IMR-90 (cell line): Measurements from ENCODE around the gene MAK. TPM values are rescaled to one million over a fixed set of nuclear protein-coding genes. Genes with fewer than 3 reads are reported as not detected.

Experiments used
- ATAC-seq: fragments of 200-7000 bp; cut with Tn5 transposase; 2 replicates; pipeline ENCODE4 v1.9.1; 2020; ENCODE audit warnings: low read depth, mild to moderate bottlenecking, moderate library complexity
- BruUV-seq: library from RNA; stranded (reverse); fragments of 400-500 nt; replicated peaks from 2 replicates; lab custom pipeline; 2021; lab: Mats Ljungman, UMichigan
- CTCF ChIA-PET: fragments of 300-600 bp; formaldehyde crosslinking; extraction: SDS; loops from one replicate; lab custom pipeline; 2021; ENCODE audit warnings: antibody characterized with exemption; lab: Yijun Ruan, JAX
- POLR2A ChIA-PET: fragments of 300-600 bp; sonication (Branson Sonifier 250); formaldehyde crosslinking; loops from one replicate; lab custom pipeline; 2022; ENCODE audit warnings: antibody characterized with exemption; ENCODE audit not compliant: unreplicated experiment; lab: Charles Lee
- DNase-seq: peaks from one replicate; pipeline ENCODE4 v3.0.0; 2013
- H2AFZ ChIP-seq: replicated peaks from 2 replicates; pipeline ENCODE3; 2013; ENCODE audit warnings: low read length, mild to moderate bottlenecking; ENCODE audit not compliant: poor library complexity
- H2AK5ac ChIP-seq: 2 replicates; pipeline ENCODE4 v1.6.1; 2013; ENCODE audit warnings: low read depth, low read length, inconsistent platforms
- H2AK9ac ChIP-seq: replicated peaks from 2 replicates; pipeline ENCODE3; 2013; ENCODE audit warnings: mild to moderate bottlenecking, low read depth, low read length, moderate library complexity; ENCODE audit not compliant: poor library complexity
- H2BK120ac ChIP-seq: 2 replicates; pipeline ENCODE4 v1.6.1; 2013; ENCODE audit warnings: low read depth, low read length, inconsistent platforms
- H2BK15ac ChIP-seq: 3 replicates; pipeline ENCODE4 v1.6.1; 2013; ENCODE audit warnings: low read depth, low read length, inconsistent platforms
- H2BK20ac ChIP-seq: 2 replicates; pipeline ENCODE4 v1.6.1; 2013; ENCODE audit warnings: low read depth, mild to moderate bottlenecking, inconsistent platforms, low read length, moderate library complexity
- H2BK5ac ChIP-seq: 2 replicates; pipeline ENCODE4 v1.6.1; 2013; ENCODE audit warnings: mild to moderate bottlenecking, low read depth, low read length, inconsistent platforms; ENCODE audit not compliant: poor library complexity, severe bottlenecking
- H3K14ac ChIP-seq: replicated peaks from 2 replicates; pipeline ENCODE4 v1.6.1; 2013; ENCODE audit warnings: low read depth, low read length, inconsistent platforms
- H3K18ac ChIP-seq: 2 replicates; pipeline ENCODE4 v1.6.1; 2013; ENCODE audit warnings: low read depth, low read length, control low read depth
- H3K23ac ChIP-seq: 2 replicates; pipeline ENCODE4 v1.6.1; 2013; ENCODE audit warnings: low read depth, low read length, inconsistent platforms
- H3K27ac ChIP-seq: 2 replicates; pipeline ENCODE4 v1.5.1; 2013; ENCODE audit warnings: mild to moderate bottlenecking, control low read depth, low read length; ENCODE audit not compliant: insufficient read depth
- H3K27me3 ChIP-seq: 2 replicates; pipeline ENCODE4 v1.6.1; 2013; ENCODE audit warnings: low read length; ENCODE audit not compliant: control insufficient read depth, insufficient read depth
- H3K36me3 ChIP-seq: 2 replicates; pipeline ENCODE4 v1.6.1; 2013; ENCODE audit warnings: low read length, mixed read lengths; ENCODE audit not compliant: control insufficient read depth, insufficient read depth
- H3K4ac ChIP-seq: 2 replicates; pipeline ENCODE4 v1.6.1; 2013; ENCODE audit warnings: low read depth, low read length, inconsistent platforms
- H3K4me1 ChIP-seq: 2 replicates; pipeline ENCODE4 v1.6.1; 2013; ENCODE audit warnings: low read length, mixed read lengths; ENCODE audit not compliant: control insufficient read depth, insufficient read depth
- H3K4me2 ChIP-seq: 2 replicates; pipeline ENCODE4 v1.6.1; 2013; ENCODE audit warnings: low read depth, mild to moderate bottlenecking, control low read depth, low read length, moderate library complexity
- H3K4me3 ChIP-seq: 2 replicates; pipeline ENCODE4 v1.5.1; 2013; ENCODE audit warnings: low read depth, mild to moderate bottlenecking, control low read depth, low read length, moderate library complexity; ENCODE audit not compliant: insufficient read depth
- H3K56ac ChIP-seq: 2 replicates; pipeline ENCODE4 v1.6.1; 2013; ENCODE audit warnings: low read length, inconsistent platforms; ENCODE audit not compliant: insufficient read depth; ENCODE audit errors: extremely low read depth
- H3K79me1 ChIP-seq, 2 experiments: 2 replicates each; pipeline ENCODE4 v1.6.1; 2013; ENCODE audit warnings: low read length in 2 of 2, inconsistent platforms in 1 of 2, low read depth in 1 of 2
- H3K9ac ChIP-seq: 2 replicates; pipeline ENCODE4 v1.6.1; 2013; ENCODE audit warnings: low read depth, low read length, control low read depth
- H3K9me1 ChIP-seq: 2 replicates; pipeline ENCODE4 v1.6.1; 2013; ENCODE audit warnings: low read length, inconsistent platforms; ENCODE audit not compliant: insufficient read depth
- H3K9me3 ChIP-seq: 2 replicates; pipeline ENCODE4 v1.6.1; 2013; ENCODE audit warnings: low read length; ENCODE audit not compliant: control insufficient read depth, insufficient read depth
- H4K20me1 ChIP-seq: 2 replicates; pipeline ENCODE4 v1.6.1; 2013; ENCODE audit warnings: low read length, inconsistent platforms; ENCODE audit not compliant: insufficient read depth
- H4K5ac ChIP-seq: 2 replicates; pipeline ENCODE4 v1.6.1; 2013; ENCODE audit warnings: mild to moderate bottlenecking, low read depth, low read length, control low read depth
- H4K8ac ChIP-seq, 2 experiments: 2 replicates each; pipeline ENCODE4 v1.6.1; 2013; ENCODE audit warnings: low read depth in 2 of 2, low read length in 2 of 2, control low read depth in 1 of 2, inconsistent platforms in 1 of 2
- H4K91ac ChIP-seq: 2 replicates; pipeline ENCODE4 v1.6.1; 2013; ENCODE audit warnings: low read depth, low read length, inconsistent platforms; ENCODE audit not compliant: insufficient read depth
- BHLHE40 ChIP-seq: fragments of 150-350 bp; IDR thresholded peaks from 2 replicates; pipeline ENCODE4 v1.6.1; 2016; ENCODE audit warnings: mild to moderate bottlenecking, low read depth, low read length
- MXI1 ChIP-seq: IDR thresholded peaks from 2 replicates; pipeline ENCODE4 v1.6.1; 2012; ENCODE audit warnings: low read depth, mild to moderate bottlenecking, low read length, moderate library complexity, borderline replicate concordance
- RFX5 ChIP-seq: IDR thresholded peaks from 2 replicates; pipeline ENCODE4 v1.8.0; 2012; ENCODE audit warnings: low read depth, mild to moderate bottlenecking, low read length, moderate library complexity
- WGBS, 2 experiments: methylation state at CpG; one replicate each; pipeline versions ENCODE4 v1.1.5 to v1.1.7; 2013; ENCODE audit warnings: missing lambda C conversion rate in 2 of 2; ENCODE audit not compliant: insufficient read length in 1 of 2; ENCODE audit errors: extremely low coverage in 2 of 2; 5-methylcytosine and 5-hydroxymethylcytosine counted together
- dilution Hi-C: fragments of 300-500 bp; cut with HindIII; formaldehyde crosslinking; loops from one replicate; pipeline ENCODE4 v1.14.3; 2018; ENCODE audit warnings: low sequenced_read_pairs; ENCODE audit not compliant: unreplicated experiment
- in situ Hi-C: fragments of 300-500 bp; cut with MboI; formaldehyde crosslinking; loops from 3 replicates; pipeline ENCODE4 v1.14.3; 2019; ENCODE audit warnings: low sequenced_read_pairs, inconsistent platforms, mixed read lengths
- intact Hi-C: fragments of 100-400 bp; cut with micrococcal nuclease; formaldehyde crosslinking; loops from 2 replicates; pipeline ENCODE4 v1.10.0; 2022
- polyA plus RNA-seq, 3 experiments: library from polyadenylated mRNA; depleted of rRNA; stranded (reverse); fragments of >200 nt; gene quantifications; 2 replicates each; pipeline ENCODE4 v1.2.3, GENCODE V29; 2012; ENCODE audit warnings: low replicate concordance in 1 of 3
- total RNA-seq: library from RNA; depleted of rRNA; stranded (reverse); fragments of >200 nt; gene quantifications from 2 replicates; pipeline ENCODE4 v1.2.3, GENCODE V29; 2012

Gene MAK
- total and polyA plus RNA-seq, 2 of the 4 experiments (the other 2 are of a cell fraction): not detected

DNA sequence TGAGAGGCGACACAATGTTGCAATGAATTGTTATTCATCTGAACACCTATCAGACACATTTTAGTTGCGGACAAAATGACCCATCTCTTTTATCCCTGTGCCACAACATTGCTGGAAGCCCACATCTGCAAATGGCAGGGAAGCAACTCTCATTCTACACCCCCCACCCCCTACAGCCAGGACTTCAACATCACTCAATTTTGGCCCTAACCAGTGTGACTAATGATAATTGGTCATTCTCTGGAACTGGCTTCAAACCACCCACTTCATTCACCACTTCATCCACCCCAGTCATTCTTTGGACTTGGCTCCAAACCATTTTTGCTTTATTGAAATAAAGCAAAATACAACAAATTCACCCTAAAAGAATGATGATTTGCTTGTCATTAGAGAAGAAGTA, 42.0 kb upstream of the MAK start:
- H2BK5ac ChIP-seq: no peak overlapping the region
- dilution Hi-C loops: no loop called here
- in situ Hi-C loops: no loop called here
- H4K5ac ChIP-seq: no peak overlapping the region
- H2AK9ac ChIP-seq: no peak overlapping the region
- no peaks in the 10 kb centered on the region for H3K4me1 ChIP-seq
- no TSS peak for BruUV-seq
- no peak overlapping the region for H3K18ac ChIP-seq
- peaks cover 6% of the 10 kb centered on the region; the same call in 1 of the 2 replicates for H3K9me3 ChIP-seq
- no peak overlapping the region for H3K4ac ChIP-seq
- H2AFZ ChIP-seq: no peak overlapping the region
- no peak overlapping the region for H2BK120ac ChIP-seq
- H4K91ac ChIP-seq: no peak overlapping the region
- H3K23ac ChIP-seq: no peak overlapping the region
- no peak overlapping the region for H2BK20ac ChIP-seq
- no peak overlapping the region for H3K9ac ChIP-seq
- no peak overlapping the region for H3K4me2 ChIP-seq
- ChIA-PET CTCF (no interaction called here), POLR2A (no interaction called here)
- intact Hi-C loops: no loop called here
- no peaks in the 10 kb centered on the region for H3K9me1 ChIP-seq
- ATAC-seq (no peak), DNase-seq (no peak)
- H3K79me1 ChIP-seq: no peaks in the 10 kb centered on the region
- no peak overlapping the region for H2BK15ac ChIP-seq
- H3K27ac ChIP-seq: no peak overlapping the region
- no peak overlapping the region for H3K14ac ChIP-seq
- no peak overlapping the region for H2AK5ac ChIP-seq
- H3K56ac ChIP-seq: no peak overlapping the region
- H4K20me1 ChIP-seq: no peaks in the 10 kb centered on the region
- TF ChIP-seq BHLHE40 (no peak), MXI1 (no peak), RFX5 (no peak)
- peaks cover 52% of the 10 kb centered on the region for H3K27me3 ChIP-seq
- no peak overlapping the region for H3K4me3 ChIP-seq
- H4K8ac ChIP-seq: no peak overlapping the region
- no peaks in the 10 kb centered on the region for H3K36me3 ChIP-seq
- WGBS, 2 experiments: no CpG with 5 or more reads among the region's 2 CpGs
